Tongue (tissue), 2 donors: ENCODE measurements around the gene ANKS1B. TPM values are rescaled to one million over a fixed set of nuclear protein-coding genes. Genes with fewer than 3 reads are reported as not detected.
"Not testable (repeated sequence)": the region's sequence is repeated elsewhere in the genome, so short reads cannot be mapped to it uniquely, and the experiment has no call there.

Experiments used
- DNase-seq: peaks from one replicate; pipeline ENCODE4 v3.0.0-alpha.2; 2015
- total RNA-seq: library from RNA; depleted of rRNA; stranded (reverse); fragments of >200 nt; gene quantifications from one replicate; pipeline ENCODE4 v1.2.3, GENCODE V29; 2014

The ANKS1B gene
- total RNA-seq, 1 donor from 2014 or later: 16.5 TPM

DNA sequence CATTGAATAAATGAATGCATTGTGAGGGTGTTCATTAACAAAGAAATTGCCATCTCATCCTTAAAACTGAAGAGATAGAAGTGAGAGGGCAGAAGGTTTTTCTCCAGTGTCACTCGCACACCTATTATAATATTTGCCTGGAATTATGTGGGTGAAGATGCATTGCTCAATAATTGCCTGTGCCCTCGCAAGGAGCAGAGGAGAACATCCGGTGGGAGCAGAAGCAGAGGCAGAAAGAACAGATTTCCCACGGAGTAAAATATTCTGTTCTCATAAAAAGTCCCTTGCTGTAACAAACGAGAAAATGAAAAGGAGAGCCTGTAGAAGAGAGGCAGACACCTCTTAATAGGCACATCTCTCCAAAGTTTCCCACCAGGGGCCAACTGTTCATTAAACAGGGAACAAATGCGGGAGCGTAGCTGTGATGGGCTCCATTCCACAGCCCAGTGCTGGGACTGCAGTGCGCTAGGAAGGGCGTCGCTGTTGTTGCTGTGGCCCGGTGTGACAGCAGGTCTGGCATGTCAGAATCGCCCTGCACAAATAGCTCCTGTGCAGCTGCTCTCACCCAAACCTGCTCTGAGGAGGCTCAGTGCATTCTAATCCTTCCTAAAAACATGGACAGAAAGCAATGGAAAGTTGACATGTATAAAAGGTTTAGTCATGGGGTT is 979.8 kb downstream of the ANKS1B start:
- no peak for DNase-seq

DNA sequence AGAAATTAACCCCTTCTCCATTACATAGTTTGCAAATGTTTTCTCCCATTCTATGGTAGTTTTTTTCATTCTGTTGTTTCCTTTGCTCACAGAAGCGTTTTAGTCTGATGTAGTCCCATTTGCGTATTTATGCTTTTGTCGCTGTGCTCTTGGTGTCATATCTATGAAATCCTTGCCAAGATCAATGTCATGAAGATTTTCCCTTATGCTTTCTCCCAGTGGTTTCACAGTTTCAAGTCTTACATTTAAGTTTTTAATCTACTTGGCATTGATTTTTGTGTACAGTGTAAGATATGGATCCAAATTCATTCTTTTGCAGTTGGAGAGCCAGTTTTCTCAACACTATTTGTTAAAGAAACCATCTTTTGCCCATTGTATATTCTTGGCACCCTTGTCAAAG is 982.0 kb downstream of the ANKS1B start:
- no peak for DNase-seq

DNA sequence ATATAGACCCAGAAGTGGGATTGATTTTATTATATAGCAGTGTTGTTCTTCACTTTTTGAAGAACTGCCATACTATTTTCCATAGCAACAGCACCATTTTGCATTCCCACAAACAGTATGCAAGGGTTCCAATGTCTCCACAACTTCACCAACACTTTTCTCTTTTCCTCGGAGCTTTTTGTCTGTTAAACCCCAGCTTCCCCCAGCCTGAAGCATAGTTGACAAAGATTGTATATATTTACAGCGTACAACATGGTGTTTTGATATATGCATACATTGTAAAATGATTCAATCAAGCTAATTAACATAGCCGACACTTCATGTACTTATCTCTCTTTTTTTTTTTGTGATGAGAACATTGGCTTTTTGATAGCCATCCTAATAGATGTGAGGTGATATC is 982.6 kb downstream of the ANKS1B start:
- DNase-seq: no peak

DNA sequence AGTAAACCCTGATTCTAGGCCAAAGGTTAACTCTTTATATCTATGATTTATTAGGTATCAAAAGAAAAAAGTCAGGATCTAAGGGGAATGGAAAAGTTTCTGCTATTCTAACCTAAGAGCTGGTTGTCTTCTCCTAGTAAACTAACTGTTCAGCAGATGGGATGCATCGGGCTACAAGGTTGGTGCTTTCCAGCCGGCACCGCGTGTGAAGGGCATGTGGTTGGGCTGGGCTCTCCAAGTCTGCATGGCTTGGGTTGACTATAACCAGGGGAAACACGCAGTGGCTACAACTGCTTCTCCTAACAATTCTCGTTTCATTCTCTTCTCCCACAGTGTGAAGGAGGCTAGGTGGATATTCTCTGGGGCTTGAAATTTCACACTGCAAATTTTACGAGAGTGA is 985.2 kb downstream of the ANKS1B start:
- DNase-seq: peak; percentile 5

DNA sequence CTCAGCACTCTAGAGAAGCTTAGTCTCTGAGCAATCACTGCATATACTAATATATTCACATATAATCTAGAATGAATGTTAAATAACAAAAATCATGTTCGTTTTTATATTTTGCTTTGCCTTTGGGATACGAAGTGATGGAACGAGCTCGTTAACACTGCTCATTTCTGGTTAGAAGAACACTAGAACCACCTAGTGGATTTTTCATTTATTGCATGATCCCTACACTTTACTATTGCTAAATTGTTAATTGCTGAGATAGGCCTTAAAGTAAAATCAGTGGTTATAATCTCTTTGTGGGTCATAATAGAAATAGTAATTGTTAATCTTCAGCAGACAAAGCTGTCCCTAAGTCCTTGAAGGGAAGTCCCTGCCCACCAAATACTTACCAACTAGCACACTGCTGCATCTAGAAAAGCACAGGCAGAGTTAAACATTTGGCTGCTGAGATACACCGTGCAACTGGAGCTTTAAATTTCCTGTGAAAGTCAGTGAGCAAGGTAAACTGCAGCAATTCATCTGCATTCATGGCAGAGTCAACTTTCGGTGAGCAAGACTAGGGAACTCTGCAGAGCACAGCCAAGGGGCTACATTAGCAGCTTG is 985.9 kb downstream of the ANKS1B start:
- peak; percentile 78 for DNase-seq

DNA sequence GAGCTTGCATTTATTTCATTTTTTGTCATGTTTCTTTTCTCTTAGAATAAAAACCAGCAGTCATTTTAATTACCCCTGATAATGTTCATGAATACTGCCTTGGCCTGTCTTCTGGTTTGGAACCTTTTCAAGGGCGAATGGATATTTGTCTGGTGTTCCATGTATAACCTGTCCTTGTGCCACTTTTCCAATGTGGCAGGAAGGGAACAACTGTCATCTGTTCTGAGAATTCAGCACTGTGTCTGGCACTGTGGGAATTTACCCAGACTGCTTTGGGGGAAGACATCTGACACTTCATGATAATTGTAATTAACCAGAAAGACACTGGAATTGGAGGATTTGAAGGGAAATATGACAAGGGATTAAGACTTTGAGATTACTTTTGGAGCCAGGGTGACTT is 986.8 kb downstream of the ANKS1B start:
- DNase-seq: no peak

DNA sequence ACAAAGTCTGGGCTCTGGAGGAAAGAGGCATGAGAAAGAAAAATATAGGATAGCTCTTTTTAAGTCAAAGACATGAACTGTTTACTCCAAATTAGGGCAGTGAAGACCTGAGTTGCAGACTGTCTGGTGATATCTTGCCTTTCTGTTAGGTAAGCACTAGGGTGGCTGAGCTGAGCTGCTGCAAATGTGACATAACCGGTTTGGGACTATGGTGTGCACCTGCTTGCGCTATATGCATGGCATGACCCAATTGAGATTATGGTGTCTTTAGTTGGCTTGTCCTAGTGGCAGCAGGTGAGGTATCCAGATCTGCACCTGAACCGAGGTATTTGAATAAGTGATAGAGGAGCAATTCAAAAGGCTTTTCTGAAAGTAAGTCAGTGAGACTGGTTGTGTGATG is 994.1 kb downstream of the ANKS1B start:
- no peak for DNase-seq

DNA sequence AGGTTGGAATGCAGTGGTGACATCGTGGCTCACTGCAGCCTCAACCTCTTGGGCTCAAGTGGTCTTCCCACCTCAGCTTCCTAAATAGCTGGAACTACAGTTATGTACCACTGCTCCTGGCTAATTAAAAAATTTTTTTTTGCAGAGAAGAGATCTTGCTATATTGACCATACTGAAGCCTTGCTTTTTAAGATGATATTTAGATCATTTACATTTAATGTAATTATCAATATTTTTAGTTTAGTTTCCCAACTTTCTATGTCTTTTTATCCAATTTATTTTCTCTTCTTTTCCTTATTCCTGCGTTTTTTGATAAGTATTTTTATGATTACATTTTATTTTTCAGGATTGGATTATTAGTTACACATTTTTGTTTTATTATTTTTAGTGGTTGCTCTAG is 999.6 kb downstream of the ANKS1B start:
- DNase-seq: no peak

DNA sequence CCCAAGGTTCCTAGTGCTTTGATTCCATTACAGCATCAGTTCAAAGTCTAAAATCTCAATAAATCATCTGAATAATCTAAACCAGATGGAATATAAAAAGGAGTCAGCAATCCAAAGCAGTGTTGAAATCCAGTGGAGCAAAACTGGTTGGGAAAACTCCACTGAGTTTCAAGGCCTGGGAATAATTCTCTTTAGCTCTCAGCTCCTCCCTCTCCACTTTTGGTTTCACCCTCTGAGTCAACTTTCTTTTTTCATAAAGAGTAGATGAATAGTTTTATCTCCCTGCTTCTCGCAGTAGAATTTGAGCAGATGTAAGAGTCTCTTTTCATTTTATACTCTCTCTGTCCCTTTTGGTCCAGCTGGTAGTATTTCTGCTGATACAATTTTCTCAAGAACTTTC is 1001.1 kb downstream of the ANKS1B start:
- no peak for DNase-seq

DNA sequence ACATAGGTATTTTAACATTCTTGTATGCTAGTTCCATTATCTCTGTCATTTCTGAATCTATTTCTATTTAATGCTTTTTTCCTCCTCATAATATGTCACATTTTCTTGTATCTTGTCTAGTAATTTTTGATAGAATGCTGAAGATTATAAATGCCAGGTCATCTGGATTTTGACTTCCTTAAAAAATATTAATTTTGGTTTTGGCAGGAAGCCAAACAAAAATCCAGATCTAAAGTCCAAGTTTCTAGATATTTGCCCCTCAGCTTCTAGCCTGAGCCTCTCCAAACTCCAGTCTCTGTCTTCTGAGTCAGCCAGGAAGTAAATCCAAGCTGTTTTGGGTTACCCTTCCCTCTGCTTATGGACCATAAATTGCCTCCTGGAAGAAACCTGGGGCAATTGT is 1004.2 kb downstream of the ANKS1B start:
- DNase-seq: no peak

DNA sequence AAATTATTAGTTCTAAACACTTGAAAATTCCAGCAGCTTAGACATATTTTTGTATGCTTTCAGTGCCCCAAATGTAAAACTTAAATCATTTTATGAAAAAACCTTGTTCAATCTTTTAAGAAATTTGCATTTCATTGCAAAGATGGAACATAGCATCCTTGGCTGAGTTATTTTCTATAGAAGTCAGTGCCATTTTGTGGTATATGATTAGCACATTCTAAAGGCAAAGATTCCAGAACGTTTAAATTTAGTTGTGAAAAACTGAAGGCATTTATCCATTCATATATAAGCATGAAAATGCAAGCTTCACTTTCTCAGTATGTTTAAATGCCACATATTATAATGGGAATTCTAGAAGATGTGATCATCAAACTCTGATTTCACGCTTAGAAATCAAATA is 1007.5 kb downstream of the ANKS1B start:
- DNase-seq: no peak

DNA sequence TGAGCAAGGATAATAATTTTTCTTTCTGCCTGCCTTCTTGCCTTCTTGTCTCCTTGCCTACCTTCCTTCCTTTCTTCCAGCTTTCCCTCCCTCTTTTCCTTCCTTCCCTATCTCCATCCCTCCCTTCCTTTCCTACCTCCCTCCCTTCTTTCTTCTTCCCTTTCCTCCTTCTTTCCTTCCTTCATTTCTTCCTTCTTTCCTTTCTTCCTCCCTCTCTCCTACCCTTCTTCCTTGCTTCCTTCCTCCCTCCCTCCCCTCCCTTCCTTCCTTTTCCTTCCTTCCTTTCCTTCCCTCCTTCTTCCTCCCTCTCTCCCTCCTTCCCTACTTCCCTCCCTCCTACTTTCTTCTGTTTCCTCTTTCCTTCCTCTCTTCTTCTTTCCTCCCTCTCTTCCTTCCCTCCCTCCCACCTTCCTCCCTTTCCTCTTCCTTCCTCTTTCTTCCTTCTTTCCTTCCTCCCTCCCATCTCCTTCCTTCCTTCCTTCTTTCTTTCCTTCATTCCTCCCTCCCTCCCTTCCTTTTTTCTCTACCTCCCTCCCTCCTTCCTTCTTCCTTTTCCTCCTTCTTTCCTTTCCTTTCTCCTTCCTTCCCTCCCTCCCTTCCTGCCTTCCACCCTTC is 1009.9 kb downstream of the ANKS1B start:
- no peak for DNase-seq

DNA sequence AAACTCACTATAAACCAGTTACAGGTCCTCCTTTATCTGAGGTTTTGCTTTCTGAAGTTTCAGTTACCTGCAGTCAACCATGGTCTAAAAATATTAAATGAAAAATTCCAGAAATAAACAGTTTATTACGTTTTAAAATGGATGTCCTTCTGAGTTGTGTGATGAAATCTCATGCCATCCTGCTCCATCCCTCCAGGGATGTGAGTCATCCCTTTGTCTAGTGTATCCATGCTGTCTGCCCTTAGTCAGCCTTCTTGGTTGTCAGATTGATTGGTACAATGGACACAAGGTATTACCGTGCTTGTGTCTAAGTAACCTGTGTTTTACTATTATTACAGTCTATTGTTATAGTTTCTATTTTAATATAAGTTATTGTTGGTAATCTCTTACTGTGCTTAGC is 1011.3 kb downstream of the ANKS1B start:
- no peak for DNase-seq

DNA sequence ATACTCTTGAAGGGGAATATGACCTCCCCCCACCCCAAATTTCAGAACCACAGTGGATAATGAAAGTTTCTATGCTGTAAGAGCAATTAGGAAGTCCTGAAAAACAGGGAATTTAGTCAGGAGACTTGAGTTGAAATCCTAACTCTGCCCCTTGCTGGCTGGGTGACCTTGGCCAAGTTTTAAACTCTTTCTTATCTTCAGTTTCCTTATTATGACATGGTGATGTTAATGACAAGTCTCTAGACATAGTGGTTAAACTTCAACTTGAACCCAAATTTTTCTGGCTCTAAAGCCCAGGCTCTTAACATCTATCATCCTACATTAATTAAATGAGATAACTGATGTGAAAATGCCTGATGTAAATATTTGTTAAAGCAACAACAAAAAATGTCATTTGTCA is 1013.8 kb downstream of the ANKS1B start:
- DNase-seq: no peak

DNA sequence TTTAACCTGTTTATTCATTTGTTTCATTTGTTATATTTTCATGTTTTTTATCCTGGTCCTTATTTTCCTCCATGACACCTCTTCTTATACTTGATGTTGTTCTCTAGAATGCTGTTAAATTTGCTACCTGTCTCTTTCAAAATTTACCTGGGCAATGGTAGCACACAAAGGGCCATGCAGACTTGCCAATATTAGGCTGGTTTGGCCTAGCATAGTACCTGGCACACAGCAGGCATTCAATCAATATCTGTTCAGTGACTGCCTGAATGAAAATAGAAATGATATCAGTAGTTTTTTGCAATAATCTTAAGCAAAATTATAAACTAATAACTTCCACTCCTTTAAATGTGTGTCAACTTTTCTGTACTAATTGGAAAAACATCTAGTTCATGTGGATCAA is 1014.5 kb downstream of the ANKS1B start:
- DNase-seq: no peak

DNA sequence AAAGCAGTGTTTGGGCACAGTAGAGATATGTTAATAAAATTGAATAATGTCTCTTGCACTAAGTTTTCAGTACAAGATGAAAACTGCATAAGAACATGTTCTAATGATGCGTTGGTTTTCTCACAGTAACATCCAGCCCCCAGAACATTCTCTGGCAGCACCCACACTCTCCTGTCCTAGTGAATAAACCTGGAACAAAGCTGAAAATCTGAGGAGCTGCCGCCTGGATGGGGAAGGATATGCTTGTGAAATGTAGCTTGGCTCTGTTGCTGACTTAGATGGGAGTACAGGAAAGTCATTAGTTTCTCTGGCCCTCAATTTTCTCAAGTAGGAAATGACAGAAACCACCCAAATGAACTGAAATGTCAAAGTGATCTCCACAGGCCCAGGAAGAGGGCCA is 1015.8 kb downstream of the ANKS1B start:
- no peak for DNase-seq

DNA sequence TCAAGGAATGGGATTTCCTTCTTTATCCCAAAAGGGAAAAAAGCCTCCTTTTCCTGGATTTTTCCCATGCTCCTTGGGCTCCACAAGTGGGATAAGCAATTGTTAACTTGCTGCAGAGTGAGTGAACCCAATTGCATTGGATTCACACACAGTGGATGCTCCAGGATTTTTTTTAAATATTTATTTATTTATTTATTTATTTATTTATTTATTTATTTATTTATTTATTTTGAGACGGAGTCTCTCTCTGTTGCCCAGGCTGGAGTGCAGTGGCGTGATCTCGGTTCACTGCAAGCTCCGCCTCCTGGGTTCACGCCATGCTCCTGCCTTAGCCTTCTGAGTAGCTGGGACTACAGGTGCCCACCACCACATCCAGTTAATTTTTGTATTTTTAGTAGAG is 1027.6 kb downstream of the ANKS1B start:
- not testable (repeated sequence) for DNase-seq

DNA sequence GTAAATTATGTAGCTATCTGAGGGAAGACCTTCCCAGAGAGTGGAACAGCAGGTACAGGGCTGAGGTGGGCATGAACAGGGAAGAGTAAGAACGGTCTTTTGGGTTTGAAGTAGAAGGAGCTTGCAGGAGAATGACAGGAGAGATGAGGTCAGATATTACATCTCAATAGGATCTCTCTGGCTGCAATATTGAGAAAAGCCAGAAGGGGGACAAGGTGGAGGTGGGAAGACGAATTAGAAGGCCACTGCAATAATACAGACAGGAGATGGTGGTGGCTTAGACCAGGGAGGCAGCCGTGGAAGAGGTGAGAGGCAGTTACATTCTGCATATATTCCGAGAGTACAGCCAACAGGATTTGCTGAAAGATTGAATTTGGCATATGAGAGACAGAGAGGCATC is 1029.5 kb downstream of the ANKS1B start:
- DNase-seq: peak; percentile 2

DNA sequence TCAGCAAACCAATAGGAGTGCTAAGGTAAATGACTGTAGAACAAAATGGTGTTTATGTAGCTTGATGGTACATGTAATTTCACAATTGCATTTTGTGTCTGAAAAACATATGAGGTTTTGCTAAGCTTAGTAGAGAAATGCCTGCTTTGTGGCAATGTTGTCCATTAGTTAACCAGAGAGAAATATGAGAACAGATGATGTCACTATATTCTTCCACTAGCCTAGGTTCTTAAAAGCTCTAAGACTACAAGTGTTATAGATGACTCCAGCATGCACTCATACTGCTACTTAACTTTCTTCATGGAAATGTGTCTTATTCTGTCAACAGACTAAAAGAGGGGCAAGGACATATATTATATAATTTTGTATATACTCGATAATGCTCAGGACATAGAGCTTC is 1030.2 kb downstream of the ANKS1B start:
- DNase-seq: no peak

DNA sequence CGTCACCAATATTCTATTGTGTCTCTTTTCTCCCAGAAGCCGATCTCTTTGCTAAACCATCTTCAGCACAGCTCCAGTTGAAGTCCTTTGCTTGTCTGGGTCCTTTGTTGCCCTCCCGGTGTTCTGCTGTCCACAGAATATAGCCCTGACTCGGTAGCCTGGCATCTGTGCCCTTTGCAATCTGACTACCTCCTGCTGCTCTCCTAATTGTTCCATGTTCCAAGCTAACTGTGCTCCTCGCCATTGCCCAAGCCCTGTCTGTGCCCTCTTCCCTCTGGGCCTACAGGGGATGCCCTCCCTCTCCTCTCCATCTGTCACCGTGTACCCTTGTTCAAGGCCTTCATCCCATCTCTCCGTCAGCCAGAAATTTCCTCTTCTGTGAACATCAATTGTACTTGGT is 1033.3 kb downstream of the ANKS1B start:
- no peak for DNase-seq

DNA sequence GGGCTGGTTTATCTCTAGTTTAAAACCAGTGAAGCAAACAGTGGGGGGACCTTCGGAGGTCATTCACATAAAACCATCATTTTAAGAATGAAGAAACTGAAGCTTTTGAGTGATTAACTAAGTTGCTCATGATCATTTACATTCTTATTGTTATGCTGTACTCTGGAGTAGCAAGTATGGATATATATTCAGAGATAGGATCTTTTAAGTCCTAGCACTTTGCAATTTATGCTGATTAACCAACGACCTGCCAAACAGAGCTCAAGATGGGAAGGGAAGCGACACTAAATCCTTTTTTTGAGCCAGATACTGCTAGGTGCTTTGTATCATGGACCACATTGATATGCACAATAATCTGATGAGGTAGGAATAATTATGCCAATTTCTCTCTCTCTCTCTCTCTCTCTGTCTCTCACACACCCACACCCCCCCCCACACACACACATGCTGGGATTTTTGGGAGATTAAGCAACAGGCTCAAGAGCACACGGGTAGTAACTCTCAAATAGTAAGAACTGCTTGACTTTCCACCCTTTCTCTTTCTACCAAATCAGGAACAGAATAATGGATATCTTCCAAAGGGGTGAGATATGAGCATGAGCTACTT is 1036.3 kb downstream of the ANKS1B start:
- no peak for DNase-seq

DNA sequence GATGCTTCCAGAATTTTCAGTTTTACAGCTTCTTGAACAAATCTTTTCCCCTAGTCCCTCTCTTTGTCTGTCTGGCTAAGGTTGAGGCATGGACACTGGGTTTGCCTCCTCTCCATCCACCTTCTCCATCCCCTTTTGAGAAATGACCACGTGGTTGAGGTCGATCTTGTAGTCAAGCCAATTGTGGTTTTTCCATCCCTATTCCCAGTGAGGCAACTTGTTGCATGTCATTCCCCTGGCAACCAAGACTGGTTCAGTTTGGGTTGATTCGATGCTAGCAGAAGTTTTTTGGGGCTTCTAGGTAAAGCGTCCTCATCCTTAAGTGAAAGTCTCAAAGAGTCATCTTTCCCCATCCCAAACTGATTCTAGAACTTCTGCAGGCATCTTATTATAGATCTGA is 1038.9 kb downstream of the ANKS1B start:
- no peak for DNase-seq

DNA sequence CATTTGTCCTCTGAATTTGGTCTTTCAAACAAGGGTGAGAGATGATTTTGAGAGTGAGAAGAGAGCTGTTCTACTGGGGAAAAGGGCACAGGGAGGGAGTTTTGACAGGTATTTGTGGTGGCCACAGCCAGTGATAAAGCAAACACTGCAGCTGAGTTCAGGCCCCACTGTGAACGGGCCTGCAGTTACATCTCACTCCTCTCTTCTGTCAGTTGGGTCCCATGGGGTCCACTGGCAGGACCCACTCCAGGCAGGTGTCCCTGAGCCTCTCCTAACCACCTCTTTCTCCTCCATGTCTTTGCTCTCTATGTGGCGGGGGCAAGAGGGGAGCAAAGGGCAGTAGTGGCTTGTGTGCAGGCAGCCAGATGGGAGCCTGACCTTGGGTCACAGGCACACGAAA is 1044.8 kb downstream of the ANKS1B start:
- no peak for DNase-seq

DNA sequence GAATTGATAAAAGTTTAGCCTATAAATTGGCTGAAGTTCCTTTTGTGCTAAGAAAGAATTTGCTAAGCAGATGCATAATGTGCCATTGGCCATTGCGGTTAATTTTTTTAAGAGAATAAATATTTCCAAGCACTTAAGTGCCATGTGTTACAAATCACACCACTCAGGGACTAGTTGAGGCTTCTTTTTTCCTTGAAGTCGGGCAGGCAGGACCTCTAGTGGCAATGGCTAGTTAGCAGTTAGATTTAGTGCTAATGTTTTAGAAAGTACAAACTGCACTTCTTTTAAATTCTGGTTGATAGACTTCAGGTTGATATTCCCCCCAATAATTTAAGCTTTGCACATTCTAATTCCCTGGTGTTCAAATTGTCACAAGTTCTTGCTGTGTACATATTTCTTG is 1045.4 kb downstream of the ANKS1B start:
- DNase-seq: peak; percentile 24
